Activated naive CD4-positive, alpha-beta T cell treated with anti-CD3 and anti-CD28 coated beads, Interleukin-2, amount 50 U/mL, for 72 hours (primary cell): Measurements from ENCODE around the gene CD151. TPM values are rescaled to one million over a fixed set of nuclear protein-coding genes. Genes with fewer than 3 reads are reported as not detected.
A peak's percentile ranks its signal among the peaks of the same experiment; 100 is the strongest.

Experiments
- ATAC-seq, 2 donors: fragments of 150-1000 bp; cut with Tn5 transposase; 2 replicates each; pipeline ENCODE4 v1.10.0; 2021; ENCODE audit warnings: mild to moderate bottlenecking in 2 of 2, moderate library complexity in 2 of 2
- DNase-seq, 2 donors: peaks; one replicate each; pipeline ENCODE4 v3.0.0; 2021 to 2022; ENCODE audit warnings: low spot score in 2 of 2
- H3K27ac Mint-ChIP-seq, 2 donors: one replicate each; pipeline ENCODE4 v1.8.0; 2022; ENCODE audit warnings: mild to moderate bottlenecking in 2 of 2, mixed read lengths in 2 of 2
- H3K36me3 Mint-ChIP-seq, 2 donors: one replicate each; pipeline ENCODE4 v1.8.0; 2022; ENCODE audit warnings: mixed read lengths in 2 of 2
- H3K9me3 Mint-ChIP-seq, 2 donors: one replicate each; pipeline ENCODE4 v1.8.0; 2022; ENCODE audit warnings: mixed read lengths in 2 of 2
- total RNA-seq, 2 donors: library from RNA; stranded (reverse); gene quantifications; one replicate each; pipeline ENCODE4 v1.2.3, GENCODE V29; 2022

The CD151 gene
- total RNA-seq, 2 donors from 2014 or later = 42.8 to 46.0 TPM

DNA sequence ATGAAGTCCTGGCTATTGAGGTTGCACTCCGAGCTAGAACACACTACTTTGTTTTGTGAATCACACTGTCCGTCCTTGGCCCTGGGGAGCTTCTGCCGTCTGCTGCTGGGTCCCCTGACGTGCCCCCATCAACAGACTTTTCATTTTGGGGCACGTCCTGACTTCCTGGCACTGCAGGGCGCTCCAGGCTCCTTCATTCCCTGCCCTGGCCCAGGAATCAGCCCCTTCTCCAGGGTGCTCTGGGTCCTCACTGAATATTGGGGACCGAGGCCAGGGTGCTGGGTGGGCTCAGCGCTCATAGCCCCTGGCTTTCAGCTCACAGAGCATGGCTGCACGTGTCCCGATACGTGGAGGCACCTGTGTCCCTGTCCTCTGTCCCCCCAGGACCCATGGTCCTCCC, 32.1 kb downstream of the CD151 start:
- DNase-seq = no peak
- Mint-ChIP-seq H3K27ac (peak overlapping the region in 1 of 2 donors; percentile 36), H3K9me3 (no peaks in the 10 kb centered on the region), H3K36me3 (no peaks in the 10 kb centered on the region)
- no peak for ATAC-seq

DNA sequence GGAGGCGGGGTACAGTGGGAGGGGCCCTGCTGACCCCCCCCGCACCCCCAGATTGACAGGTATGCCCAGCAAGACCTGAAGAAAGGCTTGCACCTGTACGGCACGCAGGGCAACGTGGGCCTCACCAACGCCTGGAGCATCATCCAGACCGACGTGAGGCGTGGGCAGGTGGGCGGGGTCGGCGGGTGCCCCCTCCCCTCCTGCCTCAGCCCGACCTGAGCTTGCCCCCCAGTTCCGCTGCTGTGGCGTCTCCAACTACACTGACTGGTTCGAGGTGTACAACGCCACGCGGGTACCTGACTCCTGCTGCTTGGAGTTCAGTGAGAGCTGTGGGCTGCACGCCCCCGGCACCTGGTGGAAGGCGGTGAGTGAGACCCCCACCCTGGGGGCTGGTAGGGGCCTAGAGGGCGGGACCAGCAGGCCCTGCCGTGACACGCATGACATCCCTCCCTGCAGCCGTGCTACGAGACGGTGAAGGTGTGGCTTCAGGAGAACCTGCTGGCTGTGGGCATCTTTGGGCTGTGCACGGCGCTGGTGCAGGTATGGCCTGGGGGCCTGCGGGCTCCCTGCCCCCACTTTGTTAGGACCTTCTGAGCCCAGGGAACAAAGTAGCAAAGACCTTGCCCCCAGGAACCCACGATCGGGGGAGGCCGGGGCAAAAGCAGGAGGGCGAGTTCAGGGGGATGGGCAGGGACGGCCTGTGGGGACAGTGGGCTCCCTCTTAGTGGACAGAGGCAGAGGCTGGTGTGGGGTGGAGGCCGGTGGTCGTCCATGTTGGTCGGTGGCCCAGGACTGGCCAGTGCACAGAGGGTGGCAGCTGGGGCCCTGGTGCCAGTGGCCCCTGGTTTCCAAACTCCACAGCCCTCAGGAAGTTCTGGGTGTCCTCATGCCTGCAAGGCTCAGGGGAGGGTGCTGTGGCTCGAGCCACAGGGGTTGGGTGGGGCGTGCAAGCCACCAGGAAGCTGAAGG, 33.0 kb downstream of the CD151 start:
- no peak for ATAC-seq
- Mint-ChIP-seq H3K9me3 (no peaks in the 10 kb centered on the region), H3K27ac (no peak overlapping the region), H3K36me3 (no peaks in the 10 kb centered on the region)
- no peak for DNase-seq

DNA sequence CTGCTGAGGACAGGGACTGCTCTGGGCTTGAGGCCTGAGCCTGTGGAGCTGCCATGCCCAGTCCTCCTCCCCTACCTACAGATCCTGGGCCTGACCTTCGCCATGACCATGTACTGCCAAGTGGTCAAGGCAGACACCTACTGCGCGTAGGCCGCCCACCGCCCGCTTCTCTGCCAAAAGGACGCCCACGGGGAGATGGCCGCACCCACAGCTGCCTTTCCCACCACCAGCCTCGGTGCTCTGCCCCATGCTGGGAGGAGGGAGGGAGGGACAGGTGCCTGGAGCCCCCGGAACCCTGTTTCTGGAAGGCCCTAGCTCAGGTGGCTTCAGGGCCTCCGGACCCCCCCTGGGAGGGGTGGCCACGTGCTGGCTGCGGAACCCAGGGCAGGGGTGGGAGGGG, 33.7 kb downstream of the CD151 start:
- no peaks in the 10 kb centered on the region for H3K36me3 Mint-ChIP-seq
- ATAC-seq (no peak), DNase-seq (no peak)
- H3K9me3 Mint-ChIP-seq = no peaks in the 10 kb centered on the region
- H3K27ac Mint-ChIP-seq = no peak overlapping the region

DNA sequence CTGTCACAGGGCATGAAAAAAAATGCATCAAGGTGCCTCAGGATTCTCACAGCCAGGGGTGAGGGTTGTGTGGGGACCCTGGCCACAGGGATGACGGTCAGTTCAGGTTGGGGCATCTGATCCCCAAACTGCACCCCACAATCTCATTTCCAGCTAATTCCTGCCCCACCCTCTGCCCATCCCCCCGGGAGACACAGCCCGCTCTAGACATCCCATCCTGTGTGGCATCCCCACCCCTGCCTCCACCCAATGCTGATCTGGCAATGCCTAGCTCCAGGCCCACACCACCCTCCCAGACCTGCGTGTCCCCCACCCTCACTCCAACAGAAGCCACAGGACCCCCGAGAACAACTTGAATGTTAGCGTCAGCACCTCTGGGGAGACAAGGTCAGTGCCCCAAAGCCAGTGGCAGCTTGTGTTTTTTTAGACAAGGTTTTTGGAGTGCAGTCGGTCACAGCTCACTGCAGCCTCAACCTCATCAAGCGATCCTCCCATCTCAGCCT, 35.2 kb downstream of the CD151 start:
- Mint-ChIP-seq H3K9me3 (no peaks in the 10 kb centered on the region), H3K36me3 (no peaks in the 10 kb centered on the region), H3K27ac (peak overlapping the region in 1 of 2 donors; percentile 58)
- DNase-seq (no peak), ATAC-seq (no peak)

DNA sequence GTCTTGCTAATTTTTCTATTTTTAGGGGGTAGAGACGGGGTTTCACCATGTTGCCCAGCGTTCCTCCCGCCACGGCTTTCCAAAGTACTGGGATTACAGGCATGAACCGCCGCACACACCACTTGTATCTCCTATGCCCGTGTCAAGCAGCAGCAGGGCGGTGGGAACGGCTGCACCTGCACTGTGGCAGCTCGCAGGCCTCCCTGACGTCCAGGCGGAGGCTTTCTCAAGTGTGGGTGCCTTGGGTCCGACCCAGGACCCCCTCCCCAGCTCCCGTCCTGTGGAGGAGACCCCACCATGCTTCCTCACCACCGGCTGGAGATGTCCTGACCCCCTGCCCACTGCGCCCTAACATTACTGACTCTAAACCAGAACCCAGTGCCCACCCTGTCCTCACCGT, 35.6 kb downstream of the CD151 start:
- H3K9me3 Mint-ChIP-seq = no peaks in the 10 kb centered on the region
- ATAC-seq (no peak), DNase-seq (no peak)
- peak overlapping the region in 1 of 2 donors; percentile 58 for H3K27ac Mint-ChIP-seq
- no peaks in the 10 kb centered on the region for H3K36me3 Mint-ChIP-seq

DNA sequence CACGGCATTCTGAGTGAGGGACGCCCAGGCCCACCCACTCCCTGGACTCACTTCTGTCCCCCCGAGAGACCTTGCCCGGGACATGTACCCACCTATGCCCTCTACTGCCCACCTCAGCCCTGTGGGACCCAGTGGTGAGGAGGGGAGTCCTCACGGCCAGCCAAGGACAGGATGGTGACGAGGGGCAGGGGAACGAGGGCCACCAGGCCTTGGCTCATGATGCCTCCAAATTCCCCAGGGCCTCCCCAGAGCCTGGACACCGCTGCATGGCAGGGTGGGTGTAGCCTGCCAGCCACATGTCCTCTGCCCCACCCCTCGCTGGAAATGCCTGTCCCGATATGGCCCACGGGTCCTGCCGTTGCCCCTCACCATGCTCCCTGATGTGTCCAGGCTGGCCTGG, 36.0 kb downstream of the CD151 start:
- no peak for DNase-seq
- Mint-ChIP-seq H3K27ac (peak overlapping the region in 1 of 2 donors; percentile 58), H3K9me3 (no peaks in the 10 kb centered on the region), H3K36me3 (no peaks in the 10 kb centered on the region)
- ATAC-seq = no peak

DNA sequence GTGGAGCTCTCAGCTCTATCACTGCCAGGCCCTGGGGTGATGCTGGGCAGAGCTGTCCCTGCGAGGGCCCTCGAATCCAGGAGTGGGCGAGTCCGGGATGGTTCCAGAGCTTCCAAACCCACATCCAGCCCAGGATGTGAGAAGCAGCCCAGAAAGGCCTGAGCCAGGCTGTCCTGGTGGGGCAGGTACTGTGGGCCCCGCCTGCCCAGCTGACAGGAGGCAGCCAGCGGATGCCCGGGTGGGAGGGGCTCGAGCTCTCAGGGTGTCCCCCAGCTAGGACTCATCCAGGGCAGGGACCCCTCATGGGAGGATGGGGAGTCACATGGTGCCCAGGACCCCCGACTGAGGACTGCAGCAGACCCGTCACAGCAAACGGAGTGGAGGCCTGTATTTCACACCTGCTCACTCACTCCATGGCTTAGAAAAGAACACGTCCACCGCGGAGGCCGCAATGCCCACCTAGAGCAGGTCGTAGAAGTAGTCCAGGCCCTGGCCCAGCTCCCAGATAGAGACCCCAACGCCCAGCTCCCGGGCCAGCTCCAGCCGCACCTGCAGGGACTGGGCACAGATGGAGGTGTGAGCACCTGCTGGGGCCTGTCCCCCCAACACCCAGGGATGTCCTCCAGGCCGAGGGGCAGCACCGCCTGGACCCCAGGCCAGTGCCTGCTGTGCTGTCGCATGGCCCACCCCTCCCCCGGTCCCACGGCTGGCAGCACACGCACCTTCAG, 36.8 kb downstream of the CD151 start:
- H3K36me3 Mint-ChIP-seq = no peaks in the 10 kb centered on the region
- H3K9me3 Mint-ChIP-seq = no peaks in the 10 kb centered on the region
- ATAC-seq (no peak), DNase-seq (no peak)
- no peak overlapping the region for H3K27ac Mint-ChIP-seq

DNA sequence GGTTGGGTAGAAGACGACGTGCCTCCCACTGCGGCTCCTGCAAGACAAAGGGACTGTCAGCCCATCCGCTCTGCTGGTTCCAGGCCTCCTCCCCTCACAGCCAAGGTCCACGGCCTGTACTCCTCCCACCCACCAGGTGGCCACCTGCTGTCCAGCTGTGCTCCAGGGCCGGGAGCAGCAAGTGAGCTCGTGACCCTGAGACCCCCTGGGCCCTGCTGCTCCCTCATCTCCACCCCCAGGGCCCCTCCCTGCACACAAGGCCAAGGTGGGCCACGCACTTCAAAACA, 37.3 kb downstream of the CD151 start:
- Mint-ChIP-seq H3K9me3 (no peaks in the 10 kb centered on the region), H3K27ac (no peak overlapping the region)
- no peak for ATAC-seq

DNA sequence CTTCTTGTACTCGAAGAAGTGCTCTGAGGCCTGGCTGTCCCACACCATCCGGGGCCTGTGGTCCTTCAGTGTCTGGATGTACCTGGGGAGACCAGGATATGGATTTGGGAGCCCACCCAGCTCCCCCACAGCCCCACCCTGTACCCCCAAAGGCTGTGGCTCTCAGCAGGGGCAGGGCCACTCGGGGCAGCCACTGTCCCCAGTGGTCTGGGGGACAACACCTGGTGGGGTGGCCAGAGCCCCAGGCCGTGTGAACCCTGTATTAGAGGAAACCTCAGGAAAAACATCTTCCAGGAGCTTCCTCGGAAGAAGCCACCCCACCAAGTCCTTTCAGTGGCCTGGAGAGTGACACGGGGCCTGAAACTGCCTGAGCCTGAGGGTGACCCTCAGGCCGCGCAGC, 37.7 kb downstream of the CD151 start:
- no peaks in the 10 kb centered on the region for H3K9me3 Mint-ChIP-seq
- DNase-seq (no peak), ATAC-seq (no peak)
- no peaks in the 10 kb centered on the region for H3K36me3 Mint-ChIP-seq
- no peak overlapping the region for H3K27ac Mint-ChIP-seq

More for the DNA sequence above, 37.3 kb downstream of the CD151 start:
- no peak for DNase-seq
- H3K36me3 Mint-ChIP-seq = no peaks in the 10 kb centered on the region

DNA sequence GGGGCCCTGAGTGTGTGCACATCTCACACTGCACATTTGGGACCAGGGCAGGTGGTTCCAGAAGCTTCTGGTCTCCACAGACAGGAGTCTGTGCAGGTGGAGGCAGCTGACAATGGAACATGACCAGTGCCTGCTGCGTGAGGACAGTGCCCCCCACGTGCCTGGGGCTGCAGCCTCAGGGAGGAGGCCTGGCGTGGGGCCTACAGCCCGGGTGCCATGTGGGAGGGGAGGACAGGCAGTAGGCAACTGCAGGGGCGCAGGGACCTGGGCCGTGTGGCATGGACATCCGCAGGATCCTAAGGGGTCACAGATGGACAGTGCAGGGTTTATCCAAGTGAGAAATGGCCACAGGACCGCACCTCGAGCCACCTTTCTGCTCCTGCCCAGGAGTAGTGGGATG, 38.7 kb downstream of the CD151 start:
- no peaks in the 10 kb centered on the region for H3K36me3 Mint-ChIP-seq
- peak overlapping the region in 1 of 2 donors; percentile 60 for H3K27ac Mint-ChIP-seq

DNA sequence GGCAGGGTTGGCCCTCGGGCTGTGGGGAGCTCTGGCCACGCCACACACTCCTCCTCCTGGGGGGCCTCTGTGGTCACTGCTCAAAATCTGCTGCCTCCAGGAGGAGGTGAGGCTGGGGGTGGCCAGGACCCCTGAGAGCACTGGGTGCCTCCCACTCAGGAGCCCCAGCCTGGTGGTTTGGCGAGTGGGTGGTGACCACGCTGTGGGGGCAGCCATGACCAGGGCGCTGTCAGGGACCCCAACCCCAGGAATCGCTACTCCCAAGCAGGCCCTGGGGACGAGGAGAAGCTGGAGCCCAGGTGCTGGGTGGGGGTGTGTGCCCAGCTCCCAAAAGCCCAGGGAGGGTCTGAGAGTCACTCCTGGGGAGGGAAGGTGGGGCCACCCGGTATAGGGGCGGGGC, 40.0 kb downstream of the CD151 start:
- ATAC-seq = no peak
- H3K9me3 Mint-ChIP-seq = no peaks in the 10 kb centered on the region
- H3K36me3 Mint-ChIP-seq = peaks cover 0 to 5% of the 10 kb centered on the region in 2 donors
- H3K27ac Mint-ChIP-seq = no peak overlapping the region
- no peak for DNase-seq

More for the DNA sequence above, 38.7 kb downstream of the CD151 start:
- no peaks in the 10 kb centered on the region for H3K9me3 Mint-ChIP-seq
- ATAC-seq = no peak
- DNase-seq = no peak

DNA sequence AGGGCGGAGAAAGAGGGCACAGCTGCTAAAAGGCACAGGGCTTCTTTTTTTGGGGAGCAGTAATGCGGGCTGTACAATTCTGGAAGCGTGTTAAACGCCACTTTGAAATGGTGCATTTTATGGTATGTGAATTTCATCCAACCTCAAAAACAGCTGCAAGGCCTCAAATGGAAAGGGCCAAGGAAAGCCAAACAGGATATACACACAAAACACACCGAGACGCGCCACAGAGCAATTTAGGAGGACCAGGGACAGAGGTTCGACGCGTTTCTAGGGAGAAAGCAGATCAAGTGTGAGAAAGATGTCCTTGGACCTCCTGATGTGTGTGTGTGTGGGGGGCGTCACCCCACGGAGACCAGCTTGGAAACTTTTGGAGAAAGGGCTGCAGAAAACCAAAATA, 41.0 kb downstream of the CD151 start:
- no peak for ATAC-seq
- Mint-ChIP-seq H3K36me3 (peaks cover 0 to 6% of the 10 kb centered on the region in 2 donors), H3K9me3 (no peaks in the 10 kb centered on the region), H3K27ac (no peak overlapping the region)
- no peak for DNase-seq

DNA sequence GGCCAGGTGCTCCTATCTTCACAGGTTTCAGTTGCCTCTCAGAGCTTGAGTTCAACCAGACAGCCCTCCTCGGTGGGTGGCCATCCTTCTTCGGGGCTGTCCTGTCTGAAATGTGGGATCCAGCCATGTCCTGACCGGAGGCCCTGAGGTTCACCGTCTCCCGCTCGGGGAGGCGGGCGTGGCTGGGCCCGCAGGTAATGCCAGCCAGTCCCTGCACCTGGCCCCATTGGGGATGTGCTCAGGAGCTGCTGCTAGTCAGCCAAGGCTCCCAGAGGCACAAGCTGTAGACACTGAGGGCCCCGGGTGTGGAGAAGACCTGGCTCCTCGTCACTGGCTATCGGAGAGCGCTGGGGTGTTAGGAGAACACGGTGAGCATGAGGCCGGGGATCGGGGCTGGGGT, 42.5 kb downstream of the CD151 start:
- ATAC-seq = no peak
- no peak for DNase-seq
- H3K27ac Mint-ChIP-seq = no peak overlapping the region
- no peaks in the 10 kb centered on the region for H3K9me3 Mint-ChIP-seq
- H3K36me3 Mint-ChIP-seq = peaks cover 0 to 11% of the 10 kb centered on the region in 2 donors

DNA sequence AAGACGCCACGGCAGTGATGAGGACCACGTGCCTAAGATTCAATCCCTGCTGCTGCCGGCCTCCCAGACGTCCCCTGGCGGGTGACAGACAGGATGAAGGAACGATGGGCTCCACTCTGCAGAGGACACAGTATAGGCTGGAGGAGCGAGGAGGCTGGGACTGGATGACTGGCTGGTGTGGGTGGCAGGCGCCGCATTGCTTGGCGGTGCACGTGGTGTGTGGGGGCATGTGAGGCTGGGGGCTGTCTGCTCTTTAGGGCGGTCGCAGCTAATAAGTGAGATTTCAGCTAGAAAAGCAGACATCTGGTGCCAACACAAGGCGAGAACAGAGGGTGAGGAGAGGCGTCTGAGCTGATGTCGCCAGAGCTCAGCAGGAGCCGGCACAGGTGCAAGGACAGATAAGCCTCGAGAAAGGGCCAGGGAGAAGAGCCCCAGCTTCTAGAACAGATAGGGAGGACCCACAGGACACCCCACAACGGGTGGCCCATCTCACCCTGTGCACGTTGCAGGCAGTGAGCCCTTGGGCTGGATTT, 43.1 kb downstream of the CD151 start:
- DNase-seq = no peak
- ATAC-seq = no peak
- Mint-ChIP-seq H3K27ac (no peak overlapping the region), H3K9me3 (no peaks in the 10 kb centered on the region), H3K36me3 (peaks cover 0 to 11% of the 10 kb centered on the region in 2 donors)

DNA sequence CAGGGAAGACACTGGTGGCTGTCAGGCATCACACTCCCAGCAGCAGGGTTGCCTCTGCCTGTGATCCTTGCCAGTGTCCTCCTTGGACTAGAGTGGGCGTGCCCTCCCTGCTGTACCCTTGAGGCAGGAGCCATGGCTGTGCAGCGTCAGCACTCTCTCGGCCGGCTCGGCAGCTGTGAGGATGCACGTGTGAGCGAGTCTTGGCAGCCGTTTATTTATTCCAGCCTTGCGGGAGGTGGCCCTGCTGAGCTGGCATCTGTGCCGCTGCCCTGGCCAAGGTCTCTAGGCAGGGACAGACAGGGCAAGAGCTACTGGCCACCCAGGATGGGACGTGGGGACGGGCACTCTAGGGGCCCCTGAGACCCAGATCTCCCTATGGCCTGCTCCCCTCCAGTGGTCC, 43.8 kb downstream of the CD151 start:
- DNase-seq = no peak
- H3K27ac Mint-ChIP-seq = no peak overlapping the region
- ATAC-seq = no peak
- no peaks in the 10 kb centered on the region for H3K9me3 Mint-ChIP-seq
- peaks cover 0 to 11% of the 10 kb centered on the region in 2 donors for H3K36me3 Mint-ChIP-seq

DNA sequence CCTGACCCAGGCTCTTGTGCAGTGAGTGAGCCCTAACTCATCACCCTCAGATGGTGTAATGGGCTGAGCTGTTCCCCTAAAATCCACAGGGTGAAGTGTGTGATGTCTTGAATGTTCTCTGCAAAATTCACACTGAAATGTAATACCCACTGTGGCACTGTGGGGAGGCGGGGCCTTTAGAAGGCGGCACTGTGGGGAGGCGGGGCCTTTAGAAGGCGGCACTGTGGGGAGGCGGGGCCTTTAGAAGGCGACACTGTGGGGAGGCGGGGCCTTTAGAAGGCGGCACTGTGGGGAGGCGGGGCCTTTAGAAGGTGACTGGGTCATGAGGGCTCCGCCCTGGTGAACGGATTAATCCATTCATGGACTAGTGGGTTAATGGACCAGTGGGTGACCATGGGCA, 44.8 kb downstream of the CD151 start:
- peaks cover 0 to 11% of the 10 kb centered on the region in 2 donors for H3K36me3 Mint-ChIP-seq
- DNase-seq (peak in 1 of 2 donors; percentile 28), ATAC-seq (peak in 1 of 2 donors; percentile 68)
- H3K27ac Mint-ChIP-seq = no peak overlapping the region
- H3K9me3 Mint-ChIP-seq = no peaks in the 10 kb centered on the region

DNA sequence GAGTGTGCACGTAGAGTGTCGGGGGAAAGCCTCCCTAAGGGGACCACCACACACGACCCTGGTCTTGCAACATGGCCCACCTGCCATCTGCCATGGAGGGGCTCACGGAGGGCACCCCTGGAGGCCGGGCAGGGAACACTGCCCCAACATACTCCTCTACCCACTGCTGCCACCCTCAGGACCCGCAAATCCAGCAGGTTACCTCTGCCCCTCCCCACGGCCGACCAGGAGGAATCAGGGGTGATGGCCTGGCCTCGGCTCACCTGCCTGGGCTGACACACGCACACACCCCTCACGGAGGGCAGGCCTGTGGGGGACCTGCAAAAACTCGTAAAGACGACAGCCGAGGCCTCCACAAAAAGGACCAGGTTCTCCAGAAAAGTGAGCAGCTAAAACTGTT, 47.7 kb downstream of the CD151 start:
- DNase-seq (no peak), ATAC-seq (no peak)
- H3K9me3 Mint-ChIP-seq = no peaks in the 10 kb centered on the region
- peaks cover 0 to 11% of the 10 kb centered on the region in 2 donors for H3K36me3 Mint-ChIP-seq
- H3K27ac Mint-ChIP-seq = peak overlapping the region in 1 of 2 donors; percentile 28
